SK-N-SH (cell line): Measurements from ENCODE around the gene WWOX. TPM values are rescaled to one million over a fixed set of nuclear protein-coding genes. Genes with fewer than 3 reads are reported as not detected.

Experiments used
- CTCF ChIA-PET: fragments of 300-600, 350-600 bp; formaldehyde crosslinking; extraction: SDS; loops from one replicate; lab custom pipeline; 2021; lab: Yijun Ruan, JAX
- POLR2A ChIA-PET: fragments of 350-600 bp; sonication (Branson Sonifier 250); formaldehyde crosslinking; extraction: SDS; loops from one replicate; lab custom pipeline; 2020; ENCODE audit warnings: antibody characterized with exemption, inconsistent platforms; lab: Yijun Ruan, JAX
- DNase-seq: peaks from one replicate; pipeline ENCODE4 v3.0.0; 2012
- H2AFZ ChIP-seq: fragments of 200-600 bp; sonication (generic); 2 replicates; pipeline ENCODE4 v1.8.1; 2016; ENCODE audit warnings: antibody characterized with exemption, mild to moderate bottlenecking, low read depth
- H3F3A ChIP-seq: fragments of 200-600 bp; sonication (generic); replicated peaks from 2 replicates; pipeline ENCODE3; 2016; ENCODE audit warnings: antibody characterized with exemption, mild to moderate bottlenecking; ENCODE audit not compliant: insufficient read depth
- H3K27ac ChIP-seq, 2 experiments: fragments of 200-500 bp in 1 of 2; fragments of 200-600 bp in 1 of 2; sonication (Bioruptor generic) in 1 of 2; sonication (generic), shearing (Covaris generic) in 1 of 2; 2 replicates each; pipeline versions ENCODE4 v1.5.1 to v1.6.1; 2014 to 2016; ENCODE audit warnings: low read depth in 2 of 2, inconsistent platforms in 1 of 2, low read length in 1 of 2, mild to moderate bottlenecking in 1 of 2, mixed read lengths in 1 of 2
- H3K27me3 ChIP-seq: fragments of 200-600 bp; sonication (generic), shearing (Covaris generic); 2 replicates; pipeline ENCODE4 v1.6.1; 2016; ENCODE audit warnings: mixed run types; ENCODE audit not compliant: insufficient read depth
- H3K36me3 ChIP-seq, 2 experiments: fragments of 200-500 bp in 1 of 2; fragments of 200-600 bp in 1 of 2; sonication (Bioruptor generic) in 1 of 2; sonication (generic) in 1 of 2; replicated peaks in 1 of 2; 2 replicates each; pipeline versions ENCODE3 to v1.5.1; 2014 to 2016; ENCODE audit warnings: low read length in 1 of 2, mild to moderate bottlenecking in 1 of 2; ENCODE audit not compliant: insufficient read depth in 2 of 2, control insufficient read depth in 1 of 2
- H3K4me1 ChIP-seq, 2 experiments: fragments of 200-500 bp in 1 of 2; fragments of 200-600 bp in 1 of 2; sonication (Bioruptor generic) in 1 of 2; sonication (generic), shearing (Covaris generic) in 1 of 2; 2 replicates each; pipeline versions ENCODE4 v1.5.1 to v1.6.1; 2014 to 2016; ENCODE audit warnings: low read depth in 1 of 2, low read length in 1 of 2, mixed run types in 1 of 2; ENCODE audit not compliant: insufficient read depth in 2 of 2, control insufficient read depth in 1 of 2
- H3K4me2 ChIP-seq: fragments of 200-600 bp; sonication (generic), shearing (Covaris generic); 2 replicates; pipeline ENCODE4 v1.6.1; 2017; ENCODE audit warnings: mixed run types
- H3K4me3 ChIP-seq, 2 experiments: fragments of 200-500 bp in 1 of 2; fragments of 200-600 bp in 1 of 2; sonication (Bioruptor generic) in 1 of 2; sonication (generic), shearing (Covaris generic) in 1 of 2; 2 replicates each; pipeline versions ENCODE4 v1.5.1 to v1.8.1; 2014 to 2016; ENCODE audit warnings: low read depth in 2 of 2, inconsistent platforms in 1 of 2, low read length in 1 of 2, mild to moderate bottlenecking in 1 of 2, mixed read lengths in 1 of 2, moderate library complexity in 1 of 2
- H3K79me2 ChIP-seq: fragments of 200-600 bp; sonication (generic); 2 replicates; pipeline ENCODE4 v1.8.1; 2017; ENCODE audit warnings: mild to moderate bottlenecking; ENCODE audit not compliant: insufficient read depth
- H3K9ac ChIP-seq: fragments of 200-600 bp; sonication (generic); 2 replicates; pipeline ENCODE4 v1.6.1; 2017; ENCODE audit warnings: mixed run types
- H3K9me2 ChIP-seq: fragments of 200-600 bp; sonication (generic); 2 replicates; pipeline ENCODE4 v1.6.1; 2017; ENCODE audit warnings: mixed run types
- H3K9me3 ChIP-seq: fragments of 200-600 bp; sonication (generic); 2 replicates; pipeline ENCODE4 v1.6.1; 2017; ENCODE audit warnings: mixed run types, mild to moderate bottlenecking, moderate library complexity
- H4K20me1 ChIP-seq: fragments of 200-600 bp; sonication (generic); 2 replicates; pipeline ENCODE4 v1.6.1; 2017; ENCODE audit warnings: mild to moderate bottlenecking, mixed run types; ENCODE audit not compliant: insufficient read depth
- CHD2 ChIP-seq: fragments of 150-350 bp; IDR thresholded peaks from 2 replicates; pipeline ENCODE4 v1.6.1; 2018; ENCODE audit warnings: low read length; ENCODE audit not compliant: partially characterized antibody
- EZH2phosphoT487 ChIP-seq: fragments of 200-600 bp; sonication (generic); IDR thresholded peaks from 2 replicates; pipeline ENCODE4 v1.6.1; 2017; ENCODE audit warnings: low read depth, mixed run types, mild to moderate bottlenecking, antibody characterized with exemption, moderate library complexity, borderline replicate concordance
- FOSL2 ChIP-seq: IDR thresholded peaks from 2 replicates; pipeline ENCODE4 v1.4.0; 2012; ENCODE audit warnings: low read depth, mild to moderate bottlenecking, moderate library complexity, borderline replicate concordance
- FOXM1 ChIP-seq: IDR thresholded peaks from 2 replicates; pipeline ENCODE4 v1.4.0; 2012; ENCODE audit warnings: low read depth, mild to moderate bottlenecking
- MEF2A ChIP-seq: IDR thresholded peaks from 2 replicates; pipeline ENCODE4 v1.4.0; 2012; ENCODE audit warnings: low read depth, borderline replicate concordance
- MXI1 ChIP-seq: IDR thresholded peaks from 2 replicates; pipeline ENCODE4 v1.6.1; 2012; ENCODE audit warnings: mild to moderate bottlenecking, low read depth, low read length, improper control_type of control experiment
- NRF1 ChIP-seq: IDR thresholded peaks from 2 replicates; pipeline ENCODE4 v1.6.1; 2012; ENCODE audit warnings: low read depth, mild to moderate bottlenecking, low read length
- POLR2AphosphoS5 ChIP-seq: IDR thresholded peaks from 2 replicates; pipeline ENCODE4 v1.6.1; 2012; ENCODE audit warnings: low read depth, low read length
- RCOR1 ChIP-seq: fragments of 150-350 bp; IDR thresholded peaks from 2 replicates; pipeline ENCODE4 v1.6.1; 2017; ENCODE audit warnings: antibody characterized with exemption, low read length
- RFX5 ChIP-seq: IDR thresholded peaks from 2 replicates; pipeline ENCODE4 v1.6.1; 2012; ENCODE audit warnings: mild to moderate bottlenecking, improper control_type of control experiment, low read length
- SIN3A ChIP-seq: IDR thresholded peaks from 2 replicates; pipeline ENCODE4 v1.6.1; 2012; ENCODE audit warnings: low read depth, mild to moderate bottlenecking, low read length, moderate library complexity, borderline replicate concordance
- USF2 ChIP-seq: fragments of 150-350 bp; IDR thresholded peaks from 2 replicates; pipeline ENCODE4 v1.6.1; 2017; ENCODE audit warnings: antibody characterized with exemption, low read length, low read depth, borderline replicate concordance
- WGBS: methylation state at CpG from one replicate; pipeline ENCODE4 v1.1.6; 2017; ENCODE audit warnings: low lambda C conversion rate; 5-methylcytosine and 5-hydroxymethylcytosine counted together
- polyA plus RNA-seq, 3 experiments: library from polyadenylated mRNA; depleted of rRNA; stranded (reverse); fragments of >200 nt; gene quantifications; 2 replicates each; pipeline ENCODE4 v1.2.3, GENCODE V29; 2012
- TF ChIP-seq, protein P1 (sequence below): IDR thresholded peaks from 2 replicates; pipeline ENCODE4 v1.4.0; 2012; ENCODE audit warnings: low read depth, borderline replicate concordance
- TF ChIP-seq, protein P2 (sequence below): IDR thresholded peaks from 2 replicates; pipeline ENCODE4 v1.4.0; 2012; ENCODE audit warnings: low read depth
- TF ChIP-seq, protein P3 (sequence below): IDR thresholded peaks from 2 replicates; pipeline ENCODE4 v1.6.1; 2012; ENCODE audit warnings: mild to moderate bottlenecking, low read depth, low read length, moderate library complexity
- TF ChIP-seq, protein P4 (sequence below): IDR thresholded peaks from 2 replicates; pipeline ENCODE4; 2012

WWOX gene
- polyA plus RNA-seq, 1 of the 3 experiments (the other 2 are of a cell fraction): 10.8 TPM

DNA sequence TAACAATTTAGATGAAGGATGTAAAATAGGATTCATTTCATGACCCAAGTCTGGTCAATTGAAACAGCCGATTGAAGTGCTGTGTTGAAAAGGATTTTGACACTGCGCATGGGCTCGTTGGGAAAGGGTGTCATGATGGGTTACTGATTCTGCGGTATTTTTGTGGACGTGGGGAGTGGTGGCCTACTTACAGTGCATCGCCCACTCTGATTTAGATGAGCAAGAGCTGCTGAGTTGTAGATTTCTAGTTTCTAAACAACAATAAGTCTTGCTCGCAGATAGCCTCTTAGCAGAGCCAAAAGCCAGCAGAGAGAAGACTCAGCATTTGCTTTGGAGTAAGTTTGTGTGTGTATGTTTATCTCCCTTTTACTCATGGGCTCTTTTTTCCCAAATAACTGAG, 770.0 kb downstream of the WWOX start:
- H3K4me2 ChIP-seq: no peak overlapping the region
- no peak overlapping the region for H3K4me3 ChIP-seq
- H2AFZ ChIP-seq: no peak overlapping the region
- no peaks in the 10 kb centered on the region for H4K20me1 ChIP-seq
- POLR2A ChIA-PET: no interaction called here
- H3K9ac ChIP-seq: no peak overlapping the region
- H3K9me3 ChIP-seq: peaks cover 3% of the 10 kb centered on the region; the same call in 1 of the 2 replicates
- no peaks in the 10 kb centered on the region for H3K4me1 ChIP-seq
- no peak overlapping the region for H3K27ac ChIP-seq
- 52% methylated on average over 7 of the region's 7 CpGs for WGBS
- no peaks in the 10 kb centered on the region for H3F3A ChIP-seq
- no peak for DNase-seq
- no peaks in the 10 kb centered on the region for H3K9me2 ChIP-seq
- no peak for TF ChIP-seq NRF1
- TF ChIP-seq, protein P1, sequence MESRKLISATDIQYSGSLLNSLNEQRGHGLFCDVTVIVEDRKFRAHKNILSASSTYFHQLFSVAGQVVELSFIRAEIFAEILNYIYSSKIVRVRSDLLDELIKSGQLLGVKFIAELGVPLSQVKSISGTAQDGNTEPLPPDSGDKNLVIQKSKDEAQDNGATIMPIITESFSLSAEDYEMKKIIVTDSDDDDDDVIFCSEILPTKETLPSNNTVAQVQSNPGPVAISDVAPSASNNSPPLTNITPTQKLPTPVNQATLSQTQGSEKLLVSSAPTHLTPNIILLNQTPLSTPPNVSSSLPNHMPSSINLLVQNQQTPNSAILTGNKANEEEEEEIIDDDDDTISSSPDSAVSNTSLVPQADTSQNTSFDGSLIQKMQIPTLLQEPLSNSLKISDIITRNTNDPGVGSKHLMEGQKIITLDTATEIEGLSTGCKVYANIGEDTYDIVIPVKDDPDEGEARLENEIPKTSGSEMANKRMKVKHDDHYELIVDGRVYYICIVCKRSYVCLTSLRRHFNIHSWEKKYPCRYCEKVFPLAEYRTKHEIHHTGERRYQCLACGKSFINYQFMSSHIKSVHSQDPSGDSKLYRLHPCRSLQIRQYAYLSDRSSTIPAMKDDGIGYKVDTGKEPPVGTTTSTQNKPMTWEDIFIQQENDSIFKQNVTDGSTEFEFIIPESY: no peak
- TF ChIP-seq, protein P2, sequence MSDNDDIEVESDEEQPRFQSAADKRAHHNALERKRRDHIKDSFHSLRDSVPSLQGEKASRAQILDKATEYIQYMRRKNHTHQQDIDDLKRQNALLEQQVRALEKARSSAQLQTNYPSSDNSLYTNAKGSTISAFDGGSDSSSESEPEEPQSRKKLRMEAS: no peak
- TF ChIP-seq, protein P3, sequence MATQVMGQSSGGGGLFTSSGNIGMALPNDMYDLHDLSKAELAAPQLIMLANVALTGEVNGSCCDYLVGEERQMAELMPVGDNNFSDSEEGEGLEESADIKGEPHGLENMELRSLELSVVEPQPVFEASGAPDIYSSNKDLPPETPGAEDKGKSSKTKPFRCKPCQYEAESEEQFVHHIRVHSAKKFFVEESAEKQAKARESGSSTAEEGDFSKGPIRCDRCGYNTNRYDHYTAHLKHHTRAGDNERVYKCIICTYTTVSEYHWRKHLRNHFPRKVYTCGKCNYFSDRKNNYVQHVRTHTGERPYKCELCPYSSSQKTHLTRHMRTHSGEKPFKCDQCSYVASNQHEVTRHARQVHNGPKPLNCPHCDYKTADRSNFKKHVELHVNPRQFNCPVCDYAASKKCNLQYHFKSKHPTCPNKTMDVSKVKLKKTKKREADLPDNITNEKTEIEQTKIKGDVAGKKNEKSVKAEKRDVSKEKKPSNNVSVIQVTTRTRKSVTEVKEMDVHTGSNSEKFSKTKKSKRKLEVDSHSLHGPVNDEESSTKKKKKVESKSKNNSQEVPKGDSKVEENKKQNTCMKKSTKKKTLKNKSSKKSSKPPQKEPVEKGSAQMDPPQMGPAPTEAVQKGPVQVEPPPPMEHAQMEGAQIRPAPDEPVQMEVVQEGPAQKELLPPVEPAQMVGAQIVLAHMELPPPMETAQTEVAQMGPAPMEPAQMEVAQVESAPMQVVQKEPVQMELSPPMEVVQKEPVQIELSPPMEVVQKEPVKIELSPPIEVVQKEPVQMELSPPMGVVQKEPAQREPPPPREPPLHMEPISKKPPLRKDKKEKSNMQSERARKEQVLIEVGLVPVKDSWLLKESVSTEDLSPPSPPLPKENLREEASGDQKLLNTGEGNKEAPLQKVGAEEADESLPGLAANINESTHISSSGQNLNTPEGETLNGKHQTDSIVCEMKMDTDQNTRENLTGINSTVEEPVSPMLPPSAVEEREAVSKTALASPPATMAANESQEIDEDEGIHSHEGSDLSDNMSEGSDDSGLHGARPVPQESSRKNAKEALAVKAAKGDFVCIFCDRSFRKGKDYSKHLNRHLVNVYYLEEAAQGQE: no peak
- no peak for TF ChIP-seq RFX5
- TF ChIP-seq MEF2A: no peak
- TF ChIP-seq EZH2phosphoT487: no peak
- TF ChIP-seq SIN3A: no peak
- no peak for TF ChIP-seq FOSL2
- no peak for TF ChIP-seq MXI1
- TF ChIP-seq RCOR1: no peak
- no peak for TF ChIP-seq FOXM1
- TF ChIP-seq USF2: no peak
- TF ChIP-seq POLR2AphosphoS5: no peak
- TF ChIP-seq, protein P4, sequence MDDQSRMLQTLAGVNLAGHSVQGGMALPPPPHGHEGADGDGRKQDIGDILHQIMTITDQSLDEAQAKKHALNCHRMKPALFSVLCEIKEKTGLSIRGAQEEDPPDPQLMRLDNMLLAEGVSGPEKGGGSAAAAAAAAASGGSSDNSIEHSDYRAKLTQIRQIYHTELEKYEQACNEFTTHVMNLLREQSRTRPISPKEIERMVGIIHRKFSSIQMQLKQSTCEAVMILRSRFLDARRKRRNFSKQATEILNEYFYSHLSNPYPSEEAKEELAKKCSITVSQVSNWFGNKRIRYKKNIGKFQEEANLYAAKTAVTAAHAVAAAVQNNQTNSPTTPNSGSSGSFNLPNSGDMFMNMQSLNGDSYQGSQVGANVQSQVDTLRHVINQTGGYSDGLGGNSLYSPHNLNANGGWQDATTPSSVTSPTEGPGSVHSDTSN: no peak
- no peak for TF ChIP-seq CHD2
- CTCF ChIA-PET: no interaction called here
- no peaks in the 10 kb centered on the region for H3K36me3 ChIP-seq
- H3K79me2 ChIP-seq: no peaks in the 10 kb centered on the region
- no peaks in the 10 kb centered on the region for H3K27me3 ChIP-seq
